Gastroesophageal sphincter (tissue), 4 donors: ENCODE measurements around the gene RBM47. TPM values are rescaled to one million over a fixed set of nuclear protein-coding genes. Genes with fewer than 3 reads are reported as not detected.
"Not testable (repeated sequence)": the region's sequence is repeated elsewhere in the genome, so short reads cannot be mapped to it uniquely, and the experiment has no call there.

Experiments used
- ATAC-seq: fragments of 150-250 bp; one replicate; pipeline ENCODE4 v1.9.1; 2016; ENCODE audit warnings: mild to moderate bottlenecking, moderate library complexity
- H3K27ac ChIP-seq, 4 donors: fragments of 200-600 bp; sonication (generic) in 3 of 4; 1 replicate in 3 of 4; 2 replicates in 1 of 4; pipeline ENCODE4 v1.5.1; 2016 to 2019
- H3K27me3 ChIP-seq: fragments of 200-600 bp; sonication (generic); one replicate; pipeline ENCODE4 v1.5.1; 2019
- H3K36me3 ChIP-seq, 2 donors: fragments of 200-600 bp; sonication (generic); one replicate each; pipeline ENCODE4 v1.5.1; 2019; ENCODE audit warnings: control low read depth in 1 of 2
- H3K4me1 ChIP-seq, 3 donors: fragments of 200-600 bp; sonication (generic); 1 replicate in 2 of 3; 2 replicates in 1 of 3; pipeline ENCODE4 v1.5.1; 2016 to 2019; ENCODE audit warnings: control low read depth in 2 of 3
- H3K4me3 ChIP-seq, 2 donors: fragments of 200-600 bp; sonication (generic); one replicate each; pipeline ENCODE4 v1.5.1; 2019; ENCODE audit warnings: mild to moderate bottlenecking in 1 of 2, moderate library complexity in 1 of 2
- H3K9me3 ChIP-seq, 3 donors: fragments of 200-600 bp; sonication (generic); one replicate each; pipeline ENCODE4 v1.5.1; 2017 to 2019; ENCODE audit warnings: control low read depth in 2 of 3
- EP300 ChIP-seq: sonication (generic); formaldehyde crosslinking; IDR thresholded peaks from one replicate; pipeline ENCODE4 v1.6.1; 2017; ENCODE audit warnings: antibody characterized with exemption, mild to moderate bottlenecking
- POLR2A ChIP-seq, 2 donors: fragments of 450-650 bp; IDR thresholded peaks; one replicate each; pipeline ENCODE4 v1.6.1; 2017; ENCODE audit warnings: antibody characterized with exemption in 2 of 2, mild to moderate bottlenecking in 2 of 2, moderate library complexity in 1 of 2
- POLR2AphosphoS5 ChIP-seq: sonication (generic); formaldehyde crosslinking; IDR thresholded peaks from one replicate; pipeline ENCODE4 v1.6.1; 2017; ENCODE audit warnings: antibody characterized with exemption
- WGBS, 2 donors: methylation state at CpG; one replicate each; pipeline ENCODE4 v1.1.5; 2018; ENCODE audit warnings: low coverage in 1 of 2; 5-methylcytosine and 5-hydroxymethylcytosine counted together
- total RNA-seq, 4 donors: library from RNA; depleted of rRNA; stranded (reverse); fragments of >200 nt; gene quantifications; one replicate each; pipeline ENCODE4 v1.1.0, GENCODE V29; 2016
- TF ChIP-seq, protein P1 (sequence below), 4 experiments: fragments of 200-600 bp in 2 of 4; fragments of 450-650 bp in 2 of 4; sonication (generic) in 1 of 4; IDR thresholded peaks; one replicate each; pipeline ENCODE4 v1.5.1; 2017 to 2019; ENCODE audit warnings: antibody characterized with exemption in 4 of 4, mild to moderate bottlenecking in 2 of 4, moderate library complexity in 2 of 4

The RBM47 gene
- total RNA-seq, 4 donors from 2014 or later, result 9.1 to 36.9 (median 26.4) TPM

DNA sequence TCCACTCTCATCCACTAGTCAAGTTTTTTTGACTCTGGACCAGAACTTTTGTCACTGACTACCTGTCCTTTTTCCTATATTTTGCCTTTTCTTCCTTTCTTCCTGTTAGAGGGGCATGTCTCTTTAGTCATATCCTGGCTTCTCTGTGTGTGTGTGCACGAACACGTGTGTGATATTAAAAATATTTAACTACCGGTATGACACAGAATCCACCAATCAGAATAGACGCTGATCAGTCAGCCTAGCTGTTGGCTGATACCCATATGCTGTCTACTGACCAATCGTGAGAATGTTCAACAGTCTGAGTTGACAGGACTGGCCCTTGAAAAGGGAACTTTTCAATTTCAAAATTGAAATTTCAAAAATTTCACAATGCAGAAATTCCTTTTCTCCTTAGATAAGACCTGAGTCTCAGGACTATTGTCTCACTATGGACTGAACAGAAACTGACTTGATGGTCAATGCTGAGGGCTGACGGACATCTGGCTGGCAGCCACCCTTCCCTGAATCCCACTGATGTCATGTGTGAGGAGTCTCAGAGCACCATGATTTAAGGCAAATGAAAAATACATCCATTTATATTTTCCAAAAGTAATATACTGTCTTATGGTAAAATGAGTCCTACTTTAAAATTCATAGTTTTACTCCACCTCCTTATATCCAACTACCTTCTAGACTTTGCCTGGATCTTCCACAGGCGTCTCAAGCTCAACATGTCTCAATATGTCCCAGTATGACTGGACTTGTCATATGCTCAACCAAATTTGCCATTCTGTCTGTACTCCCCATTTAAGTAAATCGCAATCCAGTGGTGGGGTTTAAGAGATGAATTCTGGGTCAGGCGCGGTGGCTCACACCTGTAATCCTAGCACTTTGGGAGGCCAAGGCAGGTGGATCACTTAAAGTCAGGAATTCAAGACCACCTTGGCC, 216.5 kb downstream of the RBM47 start:
- no peak overlapping the region for H3K4me3 ChIP-seq
- H3K36me3 ChIP-seq, result no peaks in the 10 kb centered on the region
- H3K27me3 ChIP-seq, result peaks cover 6% of the 10 kb centered on the region
- WGBS, 2 donors, result 68 to 69% methylated on average over 10 of the region's 10 CpGs
- no peak overlapping the region for H3K27ac ChIP-seq
- no peaks in the 10 kb centered on the region for H3K4me1 ChIP-seq
- TF ChIP-seq POLR2AphosphoS5 (no peak), POLR2A (IDR thresholded peaks at IDR 0.05) (no peak), EP300 (no peak)
- TF ChIP-seq, protein P1, sequence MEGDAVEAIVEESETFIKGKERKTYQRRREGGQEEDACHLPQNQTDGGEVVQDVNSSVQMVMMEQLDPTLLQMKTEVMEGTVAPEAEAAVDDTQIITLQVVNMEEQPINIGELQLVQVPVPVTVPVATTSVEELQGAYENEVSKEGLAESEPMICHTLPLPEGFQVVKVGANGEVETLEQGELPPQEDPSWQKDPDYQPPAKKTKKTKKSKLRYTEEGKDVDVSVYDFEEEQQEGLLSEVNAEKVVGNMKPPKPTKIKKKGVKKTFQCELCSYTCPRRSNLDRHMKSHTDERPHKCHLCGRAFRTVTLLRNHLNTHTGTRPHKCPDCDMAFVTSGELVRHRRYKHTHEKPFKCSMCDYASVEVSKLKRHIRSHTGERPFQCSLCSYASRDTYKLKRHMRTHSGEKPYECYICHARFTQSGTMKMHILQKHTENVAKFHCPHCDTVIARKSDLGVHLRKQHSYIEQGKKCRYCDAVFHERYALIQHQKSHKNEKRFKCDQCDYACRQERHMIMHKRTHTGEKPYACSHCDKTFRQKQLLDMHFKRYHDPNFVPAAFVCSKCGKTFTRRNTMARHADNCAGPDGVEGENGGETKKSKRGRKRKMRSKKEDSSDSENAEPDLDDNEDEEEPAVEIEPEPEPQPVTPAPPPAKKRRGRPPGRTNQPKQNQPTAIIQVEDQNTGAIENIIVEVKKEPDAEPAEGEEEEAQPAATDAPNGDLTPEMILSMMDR (IDR thresholded peaks at IDR 0.05), result no peak
- H3K9me3 ChIP-seq, result no peaks in the 10 kb centered on the region
- no peak for ATAC-seq

GRCh38 chr4:40412388-40412787, 217.3 kb downstream of the RBM47 start:
- Histone ChIP-seq H3K27ac (no peak overlapping the region), H3K9me3 (no peaks in the 10 kb centered on the region), H3K4me1 (no peaks in the 10 kb centered on the region), H3K27me3 (peaks cover 6% of the 10 kb centered on the region), H3K36me3 (no peaks in the 10 kb centered on the region), H3K4me3 (no peak overlapping the region)
- ATAC-seq, result no peak
- WGBS, 2 donors, result no CpG with 5 or more reads among the region's 1 CpG
- TF ChIP-seq, protein P1 (IDR thresholded peaks at IDR 0.05), result no peak
- no peak for TF ChIP-seq POLR2A (IDR thresholded peaks at IDR 0.05)
- no peak for TF ChIP-seq POLR2AphosphoS5
- no peak for TF ChIP-seq EP300

DNA sequence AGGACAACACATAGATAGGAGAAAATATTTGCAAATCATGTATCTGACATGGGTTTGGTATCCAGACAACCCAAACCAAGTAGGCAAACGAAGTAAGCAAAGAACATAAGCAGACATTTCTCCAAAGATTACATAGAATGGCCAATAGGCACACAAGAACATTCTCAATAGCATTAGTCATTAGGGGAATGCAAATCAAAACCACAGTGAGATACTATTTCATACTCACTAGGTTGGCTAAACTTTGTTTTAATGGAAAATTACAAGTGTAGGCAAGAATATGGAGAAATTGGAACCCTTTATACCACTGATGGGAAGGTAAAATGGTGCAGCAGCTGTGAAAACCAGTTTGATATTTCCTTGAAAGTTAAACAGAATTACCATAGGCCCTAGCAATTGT, 219.8 kb downstream of the RBM47 start:
- TF ChIP-seq POLR2AphosphoS5 (no peak), POLR2A (IDR thresholded peaks at IDR 0.05) (no peak), EP300 (no peak)
- TF ChIP-seq, protein P1 (IDR thresholded peaks at IDR 0.05), result no peak
- WGBS, 2 donors, result 70 to 100% methylated on average over 1 of the region's 1 CpG

GRCh38 chr4:40407468-40407867, 222.2 kb downstream of the RBM47 start:
- not testable (repeated sequence) for ATAC-seq, H3K9me3 ChIP-seq, H3K4me3 ChIP-seq, H3K36me3 ChIP-seq, H3K27me3 ChIP-seq, H3K27ac ChIP-seq, H3K4me1 ChIP-seq
- 80 to 86% methylated on average over 3 of the region's 3 CpGs for WGBS, 2 donors

More for the DNA sequence above, 219.8 kb downstream of the RBM47 start:
- Histone ChIP-seq H3K36me3 (no peaks in the 10 kb centered on the region), H3K9me3 (peaks cover 0 to 9% (median 0%) of the 10 kb centered on the region in 3 donors), H3K27ac (no peak overlapping the region), H3K27me3 (peaks cover 6% of the 10 kb centered on the region), H3K4me1 (no peaks in the 10 kb centered on the region), H3K4me3 (no peak overlapping the region)
- no peak for ATAC-seq

- no peaks in the 10 kb centered on the region for H3K4me1 ChIP-seq
- peaks cover 6% of the 10 kb centered on the region for H3K27me3 ChIP-seq
- no peak overlapping the region for H3K27ac ChIP-seq
- H3K4me3 ChIP-seq, result no peak overlapping the region
- no peak for TF ChIP-seq POLR2A (IDR thresholded peaks at IDR 0.05)
- TF ChIP-seq POLR2AphosphoS5, result no peak
- TF ChIP-seq, protein P1 (IDR thresholded peaks at IDR 0.05), result no peak
- no peak for TF ChIP-seq EP300
- 93 to 100% methylated on average over 1 to 2 of the region's 4 CpGs for WGBS, 2 donors
- H3K9me3 ChIP-seq, result peaks cover 0 to 9% (median 0%) of the 10 kb centered on the region in 3 donors
- no peaks in the 10 kb centered on the region for H3K36me3 ChIP-seq
- no peak for ATAC-seq
Measured at GRCh38 chr4:40406340-40406739, 223.3 kb downstream of the RBM47 start.
